HG02610 (cell line): Measurements from ENCODE around the gene TSHB.

ENCODE experiments used
- ATAC-seq: cut with Tn5 transposase; IDR thresholded peaks from one replicate; pipeline ENCODE4 v1.9.1; 2021; ENCODE audit warnings: mild to moderate bottlenecking, moderate library complexity; ENCODE audit not compliant: unreplicated experiment

The TSHB gene

GRCh38 chr1:115057661-115058254 is 28.1 kb downstream of the TSHB start:
- ATAC-seq: no peak

GRCh38 chr1:115059316-115059715 is 29.7 kb downstream of the TSHB start:
- no peak for ATAC-seq

GRCh38 chr1:115060501-115060900 is 30.9 kb downstream of the TSHB start:
- no peak for ATAC-seq

GRCh38 chr1:115062542-115063004 is 32.9 kb downstream of the TSHB start:
- ATAC-seq: peak; percentile 64

GRCh38 chr1:115063228-115063901 is 33.7 kb downstream of the TSHB start:
- no peak for ATAC-seq

- no peak for ATAC-seq
Measured at GRCh38 chr1:115064461-115064860, 34.8 kb downstream of the TSHB start.

GRCh38 chr1:115065021-115065420 is 35.4 kb downstream of the TSHB start:
- ATAC-seq: no peak

GRCh38 chr1:115067161-115067859 is 37.7 kb downstream of the TSHB start:
- ATAC-seq: no peak

GRCh38 chr1:115068826-115069585 is 39.4 kb downstream of the TSHB start:
- ATAC-seq: no peak

- ATAC-seq: no peak
Measured at GRCh38 chr1:115069659-115070308, 40.2 kb downstream of the TSHB start.

GRCh38 chr1:115071012-115071664 is 41.5 kb downstream of the TSHB start:
- ATAC-seq: no peak

- no peak for ATAC-seq
Measured at GRCh38 chr1:115073298-115074087, 43.9 kb downstream of the TSHB start.

GRCh38 chr1:115074839-115075534 is 45.4 kb downstream of the TSHB start:
- no peak for ATAC-seq

GRCh38 chr1:115076384-115076915 is 46.8 kb downstream of the TSHB start:
- no peak for ATAC-seq

GRCh38 chr1:115077286-115077983 is 47.8 kb downstream of the TSHB start:
- no peak for ATAC-seq

- ATAC-seq: no peak
Measured at GRCh38 chr1:115077984-115078330, 48.3 kb downstream of the TSHB start.

- ATAC-seq: no peak
Measured at GRCh38 chr1:115078708-115079107, 49.1 kb downstream of the TSHB start.

- no peak for ATAC-seq
Measured at GRCh38 chr1:115082949-115083348, 53.3 kb downstream of the TSHB start.
